Measurements from ENCODE around the gene NACC1.

Gene NACC1

GRCh38 chr19:13128583-13128982, 10.5 kb downstream of the NACC1 start:
- no peak for DNase-seq
- Histone ChIP-seq H3K27me3 (ENCODE audit: insufficient read depth, low read length, poor library complexity) (no peaks in the 10 kb centered on the region), H3K27ac (ENCODE audit: low read length) (no peak overlapping the region), H3K9me3 (ENCODE audit: insufficient read depth, low read length, severe bottlenecking) (no peaks in the 10 kb centered on the region), H3K4me1 (ENCODE audit: insufficient read depth, low read length) (no peaks in the 10 kb centered on the region), H3K79me2 (ENCODE audit: insufficient read depth, low read length) (peaks cover 92% of the 10 kb centered on the region), H3K4me2 (ENCODE audit: insufficient read depth, low read length) (no peak overlapping the region), H3K4me3 (ENCODE audit: low read depth in 1 of 2, low read length in 2 of 2) (no peak overlapping the region), H3K9ac (ENCODE audit: low read depth, low read length) (no peak overlapping the region), H2AFZ (ENCODE audit: low read depth, low read length) (no peak overlapping the region), H3K36me3 (ENCODE audit: insufficient read depth, low read length) (peaks cover 40% of the 10 kb centered on the region), H4K20me1 (ENCODE audit: insufficient read depth, low read length) (peaks cover 75% of the 10 kb centered on the region)
- no peak for ATAC-seq (ENCODE audit: insufficient read depth, low read depth)
- TF ChIP-seq CTCF (IDR thresholded peaks at IDR 0.05; ENCODE audit: borderline replicate concordance, extremely low read depth, low read length, poor library complexity, severe bottlenecking), result no peak
- no peak for TF ChIP-seq EZH2 (IDR thresholded peaks at IDR 0.05; ENCODE audit: borderline replicate concordance, low read depth, low read length, severe bottlenecking)

GRCh38 chr19:13129384-13129783, 11.3 kb downstream of the NACC1 start:
- Histone ChIP-seq H3K79me2 (ENCODE audit: insufficient read depth, low read length) (peaks cover 91% of the 10 kb centered on the region), H3K9me3 (ENCODE audit: insufficient read depth, low read length, severe bottlenecking) (no peaks in the 10 kb centered on the region), H3K9ac (ENCODE audit: low read depth, low read length) (no peak overlapping the region), H3K4me2 (ENCODE audit: insufficient read depth, low read length) (no peak overlapping the region), H2AFZ (ENCODE audit: low read depth, low read length) (no peak overlapping the region), H3K4me1 (ENCODE audit: insufficient read depth, low read length) (no peaks in the 10 kb centered on the region), H3K36me3 (ENCODE audit: insufficient read depth, low read length) (peaks cover 42% of the 10 kb centered on the region), H3K27ac (ENCODE audit: low read length) (no peak overlapping the region), H3K27me3 (ENCODE audit: insufficient read depth, low read length, poor library complexity) (no peaks in the 10 kb centered on the region), H4K20me1 (ENCODE audit: insufficient read depth, low read length) (peaks cover 74% of the 10 kb centered on the region), H3K4me3 (ENCODE audit: low read depth in 1 of 2, low read length in 2 of 2) (no peak overlapping the region)
- DNase-seq (no peak), ATAC-seq (ENCODE audit: insufficient read depth, low read depth) (no peak)
- TF ChIP-seq EZH2 (IDR thresholded peaks at IDR 0.05; ENCODE audit: borderline replicate concordance, low read depth, low read length, severe bottlenecking), result no peak
- TF ChIP-seq CTCF (IDR thresholded peaks at IDR 0.05; ENCODE audit: borderline replicate concordance, extremely low read depth, low read length, poor library complexity, severe bottlenecking), result no peak

GRCh38 chr19:13130886-13131490, 12.9 kb downstream of the NACC1 start:
- H3K4me2 ChIP-seq (ENCODE audit: insufficient read depth, low read length), result no peak overlapping the region
- no peaks in the 10 kb centered on the region for H3K4me1 ChIP-seq (ENCODE audit: insufficient read depth, low read length)
- peaks cover 84% of the 10 kb centered on the region for H4K20me1 ChIP-seq (ENCODE audit: insufficient read depth, low read length)
- ATAC-seq (ENCODE audit: insufficient read depth, low read depth) (no peak), DNase-seq (no peak)
- H3K4me3 ChIP-seq (ENCODE audit: low read depth in 1 of 2, low read length in 2 of 2), result no peak overlapping the region
- H3K27ac ChIP-seq (ENCODE audit: low read length), result no peak overlapping the region
- no peak for TF ChIP-seq CTCF (IDR thresholded peaks at IDR 0.05; ENCODE audit: borderline replicate concordance, extremely low read depth, low read length, poor library complexity, severe bottlenecking)
- no peak for TF ChIP-seq EZH2 (IDR thresholded peaks at IDR 0.05; ENCODE audit: borderline replicate concordance, low read depth, low read length, severe bottlenecking)
- peaks cover 81% of the 10 kb centered on the region for H3K79me2 ChIP-seq (ENCODE audit: insufficient read depth, low read length)
- H3K9me3 ChIP-seq (ENCODE audit: insufficient read depth, low read length, severe bottlenecking), result no peaks in the 10 kb centered on the region
- H3K9ac ChIP-seq (ENCODE audit: low read depth, low read length), result no peak overlapping the region
- no peaks in the 10 kb centered on the region for H3K27me3 ChIP-seq (ENCODE audit: insufficient read depth, low read length, poor library complexity)
- H3K36me3 ChIP-seq (ENCODE audit: insufficient read depth, low read length), result peaks cover 50% of the 10 kb centered on the region
- H2AFZ ChIP-seq (ENCODE audit: low read depth, low read length), result no peak overlapping the region

Measured in DND-41 (cell line).